ENCODE data around the gene APBB2.

DNA sequence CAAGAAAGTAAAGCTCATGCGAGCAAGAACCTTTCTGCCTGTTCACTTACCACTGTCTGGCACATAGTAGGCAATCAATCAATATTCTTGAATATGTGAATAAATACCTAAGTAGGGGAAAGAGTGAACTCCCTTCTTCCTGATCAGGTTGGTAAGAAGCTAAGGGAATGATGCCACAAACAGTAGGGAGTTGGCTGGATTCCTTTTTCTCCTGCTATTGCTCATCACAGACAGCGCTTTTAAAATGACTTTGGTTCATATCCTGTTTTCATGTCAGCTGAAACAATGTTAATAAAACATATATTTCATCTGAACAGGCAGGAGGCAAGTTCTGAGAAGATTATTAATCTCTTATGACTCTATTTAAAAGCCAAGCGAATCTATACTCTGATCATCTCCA is 365.4 kb downstream of the APBB2 start:
- TF ChIP-seq YY1 (IDR thresholded peaks at IDR 0.05; ENCODE audit: insufficient read depth, insufficient read length) (no peak), SUZ12 (IDR thresholded peaks at IDR 0.05; ENCODE audit: extremely low read depth, insufficient read depth, insufficient read length) (no peak)
